LNCAP (cell line): ENCODE measurements around the gene ATL1.

ENCODE experiments used
- CTCF ChIP-seq: fragments of 450-650 bp; IDR thresholded peaks from 2 replicates; pipeline ENCODE4 v1.5.1; 2017; ENCODE audit warnings: mild to moderate bottlenecking

Gene ATL1

GRCh38 chr14:50524060-50524459 lies 35.9 kb upstream of the ATL1 start:
- TF ChIP-seq CTCF: no peak

GRCh38 chr14:50524731-50525515 lies 35.0 kb upstream of the ATL1 start:
- no peak for TF ChIP-seq CTCF

GRCh38 chr14:50528000-50528399 lies 31.9 kb upstream of the ATL1 start:
- TF ChIP-seq CTCF: no peak

- TF ChIP-seq CTCF: no peak
Observed at GRCh38 chr14:50529288-50530179, 30.4 kb upstream of the ATL1 start.

- TF ChIP-seq CTCF: no peak
Observed at GRCh38 chr14:50530358-50530757, 29.6 kb upstream of the ATL1 start.

- no peak for TF ChIP-seq CTCF
Observed at GRCh38 chr14:50530794-50531365, 29.1 kb upstream of the ATL1 start.

GRCh38 chr14:50531595-50532501 lies 28.1 kb upstream of the ATL1 start:
- no peak for TF ChIP-seq CTCF
